SK-N-SH (cell line): ENCODE data around the gene ATP11A. TPM values are rescaled to one million over a fixed set of nuclear protein-coding genes. Genes with fewer than 3 reads are reported as not detected.

ENCODE experiments used
- CTCF ChIA-PET: fragments of 300-600, 350-600 bp; formaldehyde crosslinking; extraction: SDS; loops from one replicate; lab custom pipeline; 2021; lab: Yijun Ruan, JAX
- POLR2A ChIA-PET: fragments of 350-600 bp; sonication (Branson Sonifier 250); formaldehyde crosslinking; extraction: SDS; loops from one replicate; lab custom pipeline; 2020; ENCODE audit warnings: antibody characterized with exemption, inconsistent platforms; lab: Yijun Ruan, JAX
- DNase-seq: peaks from one replicate; pipeline ENCODE4 v3.0.0; 2012
- H2AFZ ChIP-seq: fragments of 200-600 bp; sonication (generic); 2 replicates; pipeline ENCODE4 v1.8.1; 2016; ENCODE audit warnings: antibody characterized with exemption, mild to moderate bottlenecking, low read depth
- H3F3A ChIP-seq: fragments of 200-600 bp; sonication (generic); replicated peaks from 2 replicates; pipeline ENCODE3; 2016; ENCODE audit warnings: antibody characterized with exemption, mild to moderate bottlenecking; ENCODE audit not compliant: insufficient read depth
- H3K27ac ChIP-seq, 2 experiments: fragments of 200-500 bp in 1 of 2; fragments of 200-600 bp in 1 of 2; sonication (Bioruptor generic) in 1 of 2; sonication (generic), shearing (Covaris generic) in 1 of 2; 2 replicates each; pipeline versions ENCODE4 v1.5.1 to v1.6.1; 2014 to 2016; ENCODE audit warnings: low read depth in 2 of 2, inconsistent platforms in 1 of 2, low read length in 1 of 2, mild to moderate bottlenecking in 1 of 2, mixed read lengths in 1 of 2
- H3K27me3 ChIP-seq: fragments of 200-600 bp; sonication (generic), shearing (Covaris generic); 2 replicates; pipeline ENCODE4 v1.6.1; 2016; ENCODE audit warnings: mixed run types; ENCODE audit not compliant: insufficient read depth
- H3K36me3 ChIP-seq, 2 experiments: fragments of 200-500 bp in 1 of 2; fragments of 200-600 bp in 1 of 2; sonication (Bioruptor generic) in 1 of 2; sonication (generic) in 1 of 2; replicated peaks in 1 of 2; 2 replicates each; pipeline versions ENCODE3 to v1.5.1; 2014 to 2016; ENCODE audit warnings: low read length in 1 of 2, mild to moderate bottlenecking in 1 of 2; ENCODE audit not compliant: insufficient read depth in 2 of 2, control insufficient read depth in 1 of 2
- H3K4me1 ChIP-seq, 2 experiments: fragments of 200-500 bp in 1 of 2; fragments of 200-600 bp in 1 of 2; sonication (Bioruptor generic) in 1 of 2; sonication (generic), shearing (Covaris generic) in 1 of 2; 2 replicates each; pipeline versions ENCODE4 v1.5.1 to v1.6.1; 2014 to 2016; ENCODE audit warnings: low read depth in 1 of 2, low read length in 1 of 2, mixed run types in 1 of 2; ENCODE audit not compliant: insufficient read depth in 2 of 2, control insufficient read depth in 1 of 2
- H3K4me2 ChIP-seq: fragments of 200-600 bp; sonication (generic), shearing (Covaris generic); 2 replicates; pipeline ENCODE4 v1.6.1; 2017; ENCODE audit warnings: mixed run types
- H3K4me3 ChIP-seq, 2 experiments: fragments of 200-500 bp in 1 of 2; fragments of 200-600 bp in 1 of 2; sonication (Bioruptor generic) in 1 of 2; sonication (generic), shearing (Covaris generic) in 1 of 2; 2 replicates each; pipeline versions ENCODE4 v1.5.1 to v1.8.1; 2014 to 2016; ENCODE audit warnings: low read depth in 2 of 2, inconsistent platforms in 1 of 2, low read length in 1 of 2, mild to moderate bottlenecking in 1 of 2, mixed read lengths in 1 of 2, moderate library complexity in 1 of 2
- H3K79me2 ChIP-seq: fragments of 200-600 bp; sonication (generic); 2 replicates; pipeline ENCODE4 v1.8.1; 2017; ENCODE audit warnings: mild to moderate bottlenecking; ENCODE audit not compliant: insufficient read depth
- H3K9ac ChIP-seq: fragments of 200-600 bp; sonication (generic); 2 replicates; pipeline ENCODE4 v1.6.1; 2017; ENCODE audit warnings: mixed run types
- H3K9me2 ChIP-seq: fragments of 200-600 bp; sonication (generic); 2 replicates; pipeline ENCODE4 v1.6.1; 2017; ENCODE audit warnings: mixed run types
- H3K9me3 ChIP-seq: fragments of 200-600 bp; sonication (generic); 2 replicates; pipeline ENCODE4 v1.6.1; 2017; ENCODE audit warnings: mixed run types, mild to moderate bottlenecking, moderate library complexity
- H4K20me1 ChIP-seq: fragments of 200-600 bp; sonication (generic); 2 replicates; pipeline ENCODE4 v1.6.1; 2017; ENCODE audit warnings: mild to moderate bottlenecking, mixed run types; ENCODE audit not compliant: insufficient read depth
- ELF1 ChIP-seq: IDR thresholded peaks from 2 replicates; pipeline ENCODE4 v1.4.0; 2012
- EP300 ChIP-seq, 2 experiments: IDR thresholded peaks; 2 replicates each; pipeline versions ENCODE4 v1.4.0 to v1.6.1; 2012; ENCODE audit warnings: borderline replicate concordance in 1 of 2, low read depth in 1 of 2, low read length in 1 of 2
- EZH2phosphoT487 ChIP-seq: fragments of 200-600 bp; sonication (generic); IDR thresholded peaks from 2 replicates; pipeline ENCODE4 v1.6.1; 2017; ENCODE audit warnings: low read depth, mixed run types, mild to moderate bottlenecking, antibody characterized with exemption, moderate library complexity, borderline replicate concordance
- FOSL2 ChIP-seq: IDR thresholded peaks from 2 replicates; pipeline ENCODE4 v1.4.0; 2012; ENCODE audit warnings: low read depth, mild to moderate bottlenecking, moderate library complexity, borderline replicate concordance
- GATA2 ChIP-seq: sonication (generic); formaldehyde crosslinking; IDR thresholded peaks from 2 replicates; pipeline ENCODE4 v1.5.0; 2020; ENCODE audit warnings: mild to moderate bottlenecking, missing genetic modification reagents
- POLR2AphosphoS5 ChIP-seq: IDR thresholded peaks from 2 replicates; pipeline ENCODE4 v1.6.1; 2012; ENCODE audit warnings: low read depth, low read length
- RAD21 ChIP-seq: IDR thresholded peaks from 2 replicates; pipeline ENCODE4 v1.6.1; 2012; ENCODE audit warnings: mild to moderate bottlenecking, low read length
- SIN3A ChIP-seq: IDR thresholded peaks from 2 replicates; pipeline ENCODE4 v1.6.1; 2012; ENCODE audit warnings: low read depth, mild to moderate bottlenecking, low read length, moderate library complexity, borderline replicate concordance
- TCF12 ChIP-seq: IDR thresholded peaks from 2 replicates; pipeline ENCODE4 v1.4.0; 2012
- WGBS: methylation state at CpG from one replicate; pipeline ENCODE4 v1.1.6; 2017; ENCODE audit warnings: low lambda C conversion rate; 5-methylcytosine and 5-hydroxymethylcytosine counted together
- polyA plus RNA-seq, 3 experiments: library from polyadenylated mRNA; depleted of rRNA; stranded (reverse); fragments of >200 nt; gene quantifications; 2 replicates each; pipeline ENCODE4 v1.2.3, GENCODE V29; 2012
- TF ChIP-seq, protein P1 (sequence below): IDR thresholded peaks from 2 replicates; pipeline ENCODE4; 2012
- TF ChIP-seq, protein P2 (sequence below): IDR thresholded peaks from 2 replicates; pipeline ENCODE4 v1.4.0; 2012; ENCODE audit warnings: low read depth, borderline replicate concordance
- TF ChIP-seq, protein P3 (sequence below): fragments of 200-600 bp; sonication (generic); IDR thresholded peaks from 2 replicates; pipeline ENCODE4 v1.6.1; 2017; ENCODE audit warnings: antibody characterized with exemption, mild to moderate bottlenecking, moderate library complexity

Gene ATP11A
- polyA plus RNA-seq, 1 of the 3 experiments (the other 2 are of a cell fraction): 4.1 TPM

DNA sequence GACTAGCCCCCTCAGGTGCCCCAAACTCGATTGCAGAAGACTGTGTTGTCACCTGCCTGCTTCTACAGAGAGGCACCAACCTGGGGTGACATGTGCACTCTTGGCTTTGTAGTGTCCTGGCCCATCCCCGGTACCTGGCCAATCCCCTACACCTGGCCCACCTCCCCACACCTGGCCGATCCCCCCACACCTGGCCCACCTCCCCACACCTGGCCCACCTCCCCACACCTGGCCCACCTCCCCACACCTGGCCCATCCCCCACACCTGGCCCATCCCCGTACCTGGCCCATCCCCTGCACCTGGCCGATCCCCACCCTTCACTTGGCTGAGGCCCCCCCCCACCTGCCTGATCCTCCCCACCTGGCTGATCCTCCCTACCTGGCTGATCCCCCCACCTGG, 25.4 kb downstream of the ATP11A start:
- no peaks in the 10 kb centered on the region for H4K20me1 ChIP-seq
- POLR2A ChIA-PET: no interaction called here
- WGBS: 88% methylated on average over 5 of the region's 5 CpGs

More for the DNA sequence above, 25.4 kb downstream of the ATP11A start:
- Histone ChIP-seq H3K9ac (no peak overlapping the region), H3K27me3 (no peaks in the 10 kb centered on the region), H3K9me2 (no peaks in the 10 kb centered on the region), H2AFZ (no peak overlapping the region), H3K4me2 (no peak overlapping the region), H3K9me3 (no peaks in the 10 kb centered on the region), H3K27ac (no peak overlapping the region), H3K79me2 (peaks cover 6% of the 10 kb centered on the region; the same call in 1 of the 2 replicates), H3K4me1 (peaks cover 12 to 15% of the 10 kb centered on the region in 2 experiments; a peak in 3 of 4 replicates), H3K36me3 (no peaks in the 10 kb centered on the region), H3K4me3 (no peak overlapping the region), H3F3A (peaks cover 16% of the 10 kb centered on the region)
- CTCF ChIA-PET: interaction anchor here (0.9 kb wide), 1 partner anchor 109 kb away, joined by 3 read pairs; no protein-coding TSS in a partner anchor
- TF ChIP-seq, protein P1, sequence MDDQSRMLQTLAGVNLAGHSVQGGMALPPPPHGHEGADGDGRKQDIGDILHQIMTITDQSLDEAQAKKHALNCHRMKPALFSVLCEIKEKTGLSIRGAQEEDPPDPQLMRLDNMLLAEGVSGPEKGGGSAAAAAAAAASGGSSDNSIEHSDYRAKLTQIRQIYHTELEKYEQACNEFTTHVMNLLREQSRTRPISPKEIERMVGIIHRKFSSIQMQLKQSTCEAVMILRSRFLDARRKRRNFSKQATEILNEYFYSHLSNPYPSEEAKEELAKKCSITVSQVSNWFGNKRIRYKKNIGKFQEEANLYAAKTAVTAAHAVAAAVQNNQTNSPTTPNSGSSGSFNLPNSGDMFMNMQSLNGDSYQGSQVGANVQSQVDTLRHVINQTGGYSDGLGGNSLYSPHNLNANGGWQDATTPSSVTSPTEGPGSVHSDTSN: no peak
- TF ChIP-seq, protein P2, sequence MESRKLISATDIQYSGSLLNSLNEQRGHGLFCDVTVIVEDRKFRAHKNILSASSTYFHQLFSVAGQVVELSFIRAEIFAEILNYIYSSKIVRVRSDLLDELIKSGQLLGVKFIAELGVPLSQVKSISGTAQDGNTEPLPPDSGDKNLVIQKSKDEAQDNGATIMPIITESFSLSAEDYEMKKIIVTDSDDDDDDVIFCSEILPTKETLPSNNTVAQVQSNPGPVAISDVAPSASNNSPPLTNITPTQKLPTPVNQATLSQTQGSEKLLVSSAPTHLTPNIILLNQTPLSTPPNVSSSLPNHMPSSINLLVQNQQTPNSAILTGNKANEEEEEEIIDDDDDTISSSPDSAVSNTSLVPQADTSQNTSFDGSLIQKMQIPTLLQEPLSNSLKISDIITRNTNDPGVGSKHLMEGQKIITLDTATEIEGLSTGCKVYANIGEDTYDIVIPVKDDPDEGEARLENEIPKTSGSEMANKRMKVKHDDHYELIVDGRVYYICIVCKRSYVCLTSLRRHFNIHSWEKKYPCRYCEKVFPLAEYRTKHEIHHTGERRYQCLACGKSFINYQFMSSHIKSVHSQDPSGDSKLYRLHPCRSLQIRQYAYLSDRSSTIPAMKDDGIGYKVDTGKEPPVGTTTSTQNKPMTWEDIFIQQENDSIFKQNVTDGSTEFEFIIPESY: no peak
- no peak for TF ChIP-seq FOSL2
- TF ChIP-seq EP300 (IDR thresholded peaks at IDR 0.05; ENCODE audit: borderline replicate concordance in 1 of 2, low read depth in 1 of 2, low read length in 1 of 2): no peak
- no peak for TF ChIP-seq RAD21
- no peak for TF ChIP-seq GATA2 (CRISPR knock-in tag)
- TF ChIP-seq, protein P3, sequence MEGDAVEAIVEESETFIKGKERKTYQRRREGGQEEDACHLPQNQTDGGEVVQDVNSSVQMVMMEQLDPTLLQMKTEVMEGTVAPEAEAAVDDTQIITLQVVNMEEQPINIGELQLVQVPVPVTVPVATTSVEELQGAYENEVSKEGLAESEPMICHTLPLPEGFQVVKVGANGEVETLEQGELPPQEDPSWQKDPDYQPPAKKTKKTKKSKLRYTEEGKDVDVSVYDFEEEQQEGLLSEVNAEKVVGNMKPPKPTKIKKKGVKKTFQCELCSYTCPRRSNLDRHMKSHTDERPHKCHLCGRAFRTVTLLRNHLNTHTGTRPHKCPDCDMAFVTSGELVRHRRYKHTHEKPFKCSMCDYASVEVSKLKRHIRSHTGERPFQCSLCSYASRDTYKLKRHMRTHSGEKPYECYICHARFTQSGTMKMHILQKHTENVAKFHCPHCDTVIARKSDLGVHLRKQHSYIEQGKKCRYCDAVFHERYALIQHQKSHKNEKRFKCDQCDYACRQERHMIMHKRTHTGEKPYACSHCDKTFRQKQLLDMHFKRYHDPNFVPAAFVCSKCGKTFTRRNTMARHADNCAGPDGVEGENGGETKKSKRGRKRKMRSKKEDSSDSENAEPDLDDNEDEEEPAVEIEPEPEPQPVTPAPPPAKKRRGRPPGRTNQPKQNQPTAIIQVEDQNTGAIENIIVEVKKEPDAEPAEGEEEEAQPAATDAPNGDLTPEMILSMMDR: no peak
- no peak for TF ChIP-seq TCF12
- no peak for TF ChIP-seq ELF1
- no peak for TF ChIP-seq SIN3A
- no peak for TF ChIP-seq POLR2AphosphoS5
- TF ChIP-seq EZH2phosphoT487: no peak
- DNase-seq: no peak
